OCI-LY3 (cell line): Measurements from ENCODE around the gene MUL1.

Source experiments
- H2AFZ ChIP-seq: fragments of 200-600, 300-600 bp; shearing (Covaris generic); 2 replicates; pipeline ENCODE4 v1.6.0; 2014; ENCODE audit warnings: antibody characterized with exemption, low read depth, low read length
- H3K27ac ChIP-seq: fragments of 200-600, 300-600 bp; sonication (generic); 2 replicates; pipeline ENCODE4 v1.5.1; 2014; ENCODE audit warnings: mild to moderate bottlenecking, low read length, moderate library complexity, mixed read lengths
- H3K27me3 ChIP-seq: fragments of 200-600, 300-600 bp; sonication (generic); 2 replicates; pipeline ENCODE4 v1.6.1; 2014; ENCODE audit warnings: low read depth, low read length, mixed read lengths
- H3K36me3 ChIP-seq: fragments of 200-600, 300-600 bp; sonication (generic); replicated peaks from 2 replicates; pipeline ENCODE3; 2014; ENCODE audit warnings: low read depth, low read length, mixed read lengths
- H3K4me1 ChIP-seq: fragments of 300-600, 200-600 bp; sonication (generic); 2 replicates; pipeline ENCODE4 v1.6.1; 2014; ENCODE audit warnings: low read length, mixed read lengths
- H3K4me2 ChIP-seq: fragments of 200-600, 300-600 bp; sonication (generic); 2 replicates; pipeline ENCODE4 v1.6.1; 2014; ENCODE audit warnings: low read length, mixed read lengths
- H3K4me3 ChIP-seq: fragments of 300-600, 200-600 bp; sonication (generic); 2 replicates; pipeline ENCODE4 v1.5.1; 2014; ENCODE audit warnings: antibody characterized with exemption, mild to moderate bottlenecking, low read length, moderate library complexity
- H3K79me2 ChIP-seq: fragments of 300-600, 200-600 bp; shearing (Covaris generic); 2 replicates; pipeline ENCODE4 v1.6.1; 2014; ENCODE audit warnings: mild to moderate bottlenecking, low read length, mixed read lengths
- H3K9ac ChIP-seq: fragments of 300-600, 200-600 bp; shearing (Covaris generic); 2 replicates; pipeline ENCODE4 v1.6.0; 2014; ENCODE audit warnings: mild to moderate bottlenecking, low read length, moderate library complexity
- H3K9me3 ChIP-seq: fragments of 200-600, 300-600 bp; shearing (Covaris generic); 2 replicates; pipeline ENCODE4 v1.6.1; 2014; ENCODE audit warnings: low read length, mixed read lengths; ENCODE audit not compliant: insufficient read depth
- H4K20me1 ChIP-seq: fragments of 200-600, 300-600 bp; sonication (generic); 2 replicates; pipeline ENCODE4 v1.6.1; 2016; ENCODE audit warnings: low read length, mixed read lengths; ENCODE audit not compliant: insufficient read depth
- CTCF ChIP-seq: fragments of 200-600, 300-600 bp; sonication (generic); IDR thresholded peaks from 2 replicates; pipeline ENCODE4 v1.5.1; 2014; ENCODE audit warnings: antibody characterized with exemption, low read length, low read depth
- EZH2phosphoT487 ChIP-seq: fragments of 200-600 bp; shearing (Covaris generic); IDR thresholded peaks from 2 replicates; pipeline ENCODE4 v1.6.1; 2018; ENCODE audit warnings: antibody characterized with exemption, mixed run types, low read depth

MUL1 gene

GRCh38 chr1:20463502-20463901 lies 44.4 kb downstream of the MUL1 start:
- Histone ChIP-seq H3K4me3 (no peak overlapping the region), H3K4me1 (no peaks in the 10 kb centered on the region), H3K9ac (no peak overlapping the region), H3K27me3 (peaks cover 32% of the 10 kb centered on the region), H4K20me1 (no peaks in the 10 kb centered on the region), H3K79me2 (no peaks in the 10 kb centered on the region), H3K9me3 (no peaks in the 10 kb centered on the region), H3K36me3 (no peaks in the 10 kb centered on the region), H2AFZ (no peak overlapping the region), H3K4me2 (no peak overlapping the region), H3K27ac (no peak overlapping the region)
- TF ChIP-seq CTCF (no peak), EZH2phosphoT487 (no peak)

- no peak overlapping the region for H3K9ac ChIP-seq
- peaks cover 24% of the 10 kb centered on the region for H3K27me3 ChIP-seq
- H3K4me3 ChIP-seq, result no peak overlapping the region
- no peak overlapping the region for H3K4me2 ChIP-seq
- H3K27ac ChIP-seq, result no peak overlapping the region
- no peaks in the 10 kb centered on the region for H3K9me3 ChIP-seq
- H3K36me3 ChIP-seq, result no peaks in the 10 kb centered on the region
- no peaks in the 10 kb centered on the region for H4K20me1 ChIP-seq
- no peak overlapping the region for H2AFZ ChIP-seq
- no peaks in the 10 kb centered on the region for H3K79me2 ChIP-seq
- TF ChIP-seq EZH2phosphoT487, result no peak
- no peak for TF ChIP-seq CTCF
- H3K4me1 ChIP-seq, result no peaks in the 10 kb centered on the region
These were observed 45.6 kb downstream of the MUL1 start for GRCh38 chr1:20462397-20462796.

- no peak overlapping the region for H2AFZ ChIP-seq
- no peak overlapping the region for H3K9ac ChIP-seq
- no peak for TF ChIP-seq CTCF
- no peak for TF ChIP-seq EZH2phosphoT487
- H3K27ac ChIP-seq, result no peak overlapping the region
- H3K36me3 ChIP-seq, result no peaks in the 10 kb centered on the region
- no peaks in the 10 kb centered on the region for H4K20me1 ChIP-seq
- no peaks in the 10 kb centered on the region for H3K9me3 ChIP-seq
- no peak overlapping the region for H3K4me2 ChIP-seq
- H3K4me1 ChIP-seq, result no peaks in the 10 kb centered on the region
- H3K27me3 ChIP-seq, result 0 out of 2 replicates have a peak, but pooled peaks cover 3% of the 10 kb centered on the region
- H3K79me2 ChIP-seq, result no peaks in the 10 kb centered on the region
- no peak overlapping the region for H3K4me3 ChIP-seq
These were observed 49.2 kb downstream of the MUL1 start for GRCh38 chr1:20458717-20459116.

GRCh38 chr1:20454004-20454403 lies 53.9 kb downstream of the MUL1 start:
- Histone ChIP-seq H3K9ac (no peak overlapping the region), H3K27ac (no peak overlapping the region), H3K79me2 (no peaks in the 10 kb centered on the region), H2AFZ (no peak overlapping the region), H3K36me3 (no peaks in the 10 kb centered on the region), H3K4me3 (no peak overlapping the region), H3K4me1 (no peaks in the 10 kb centered on the region), H4K20me1 (no peaks in the 10 kb centered on the region), H3K4me2 (no peak overlapping the region), H3K9me3 (no peaks in the 10 kb centered on the region), H3K27me3 (peaks cover 7% of the 10 kb centered on the region; the same call in 1 of the 2 replicates)
- TF ChIP-seq EZH2phosphoT487, result no peak
- TF ChIP-seq CTCF, result no peak
